Keratinocyte (primary cell): Measurements from ENCODE around the gene CDK13. TPM values are rescaled to one million over a fixed set of nuclear protein-coding genes. Genes with fewer than 3 reads are reported as not detected.

Experiments used
- DNase-seq: peaks from one replicate; pipeline ENCODE4 v3.0.0-alpha.2; 2011; ENCODE audit warnings: low read depth, missing footprints, low spot score
- FAIRE-seq: peaks from 2 replicates; lab custom pipeline; 2011; peaks lifted over from hg19 to GRCh38; lab: Jason Lieb, UNC
- H2AFZ ChIP-seq: 2 replicates; pipeline ENCODE4 v1.6.0; 2012; ENCODE audit warnings: low read length, control low read depth, inconsistent platforms; ENCODE audit not compliant: control insufficient read depth
- H3K27ac ChIP-seq: 2 replicates; pipeline ENCODE4 v1.5.1; 2011; ENCODE audit warnings: low read length; ENCODE audit not compliant: control insufficient read depth, insufficient read depth
- H3K27me3 ChIP-seq: 3 replicates; pipeline ENCODE4 v1.6.0; 2011; ENCODE audit warnings: low read length; ENCODE audit not compliant: control insufficient read depth, insufficient read depth; ENCODE audit errors: extremely low read depth
- H3K36me3 ChIP-seq, 2 experiments: 2 replicates in 1 of 2; 3 replicates in 1 of 2; pipeline ENCODE4 v1.5.1; 2011; ENCODE audit warnings: low read length in 2 of 2, mild to moderate bottlenecking in 1 of 2; ENCODE audit not compliant: control insufficient read depth in 2 of 2, insufficient read depth in 2 of 2; ENCODE audit errors: extremely low read depth in 1 of 2
- H3K4me1 ChIP-seq: 3 replicates; pipeline ENCODE4 v1.5.1; 2011; ENCODE audit warnings: low read length; ENCODE audit not compliant: control insufficient read depth, insufficient read depth; ENCODE audit errors: extremely low read depth
- H3K4me2 ChIP-seq: 3 replicates; pipeline ENCODE4 v1.6.0; 2011; ENCODE audit warnings: low read depth, low read length; ENCODE audit not compliant: control insufficient read depth, insufficient read depth; ENCODE audit errors: extremely low read depth
- H3K4me3 ChIP-seq, 3 experiments: fragments of 200-600 bp in 1 of 3; sonication (generic) in 1 of 3; 2 replicates in 2 of 3; 3 replicates in 1 of 3; pipeline ENCODE4 v1.5.1; 2011 to 2016; ENCODE audit warnings: low read length in 3 of 3, mild to moderate bottlenecking in 3 of 3, control low read depth in 2 of 3, inconsistent platforms in 1 of 3, low read depth in 1 of 3, mixed read lengths in 1 of 3, mixed run types in 1 of 3, moderate library complexity in 1 of 3; ENCODE audit not compliant: control insufficient read depth in 2 of 3, insufficient read depth in 2 of 3; ENCODE audit errors: extremely low read depth in 1 of 3
- H3K79me2 ChIP-seq: 2 replicates; pipeline ENCODE4 v1.6.0; 2012; ENCODE audit warnings: low read length; ENCODE audit not compliant: control insufficient read depth, insufficient read depth
- H3K9ac ChIP-seq: 3 replicates; pipeline ENCODE4 v1.6.0; 2011; ENCODE audit warnings: low read length; ENCODE audit not compliant: control insufficient read depth, insufficient read depth; ENCODE audit errors: extremely low read depth
- H3K9me1 ChIP-seq: 3 replicates; pipeline ENCODE4 v1.6.0; 2011; ENCODE audit warnings: low read length; ENCODE audit not compliant: control insufficient read depth, insufficient read depth; ENCODE audit errors: extremely low read depth
- H3K9me3 ChIP-seq: 2 replicates; pipeline ENCODE4 v1.5.1; 2012; ENCODE audit warnings: low read depth, low read length; ENCODE audit not compliant: control insufficient read depth
- H4K20me1 ChIP-seq: 3 replicates; pipeline ENCODE4 v1.6.0; 2011; ENCODE audit warnings: low read length; ENCODE audit not compliant: control insufficient read depth, insufficient read depth; ENCODE audit errors: extremely low read depth
- CTCF ChIP-seq, 3 experiments: IDR thresholded peaks in 1 of 3; conservative IDR thresholded peaks in 1 of 3; optimal IDR thresholded peaks in 1 of 3; 2 replicates in 2 of 3; 3 replicates in 1 of 3; pipeline versions ENCODE3 to v1.5.1; 2011; ENCODE audit warnings: low read length in 3 of 3, mild to moderate bottlenecking in 3 of 3, moderate library complexity in 2 of 3, control low read depth in 1 of 3, inconsistent platforms in 1 of 3; ENCODE audit not compliant: insufficient read depth in 2 of 3; ENCODE audit errors: extremely low read depth in 1 of 3
- EZH2 ChIP-seq: IDR thresholded peaks from one replicate; pipeline ENCODE4 v1.6.1; 2012; ENCODE audit warnings: inconsistent platforms, mild to moderate bottlenecking, low read length, moderate library complexity
- dilution Hi-C: fragments of 300-500 bp; cut with MboI; formaldehyde crosslinking; loops from one replicate; pipeline ENCODE4 v1.7.0; 2020; ENCODE audit warnings: low sequenced_read_pairs; ENCODE audit not compliant: extremely low pct_ligation_motif_present
- polyA plus RNA-seq, 5 experiments: library from polyadenylated mRNA; depleted of rRNA in 3 of 5; stranded (reverse) in 3 of 5; stranded (forward) in 1 of 5; unstranded in 1 of 5; fragments of >200 nt; gene quantifications; 1 replicate in 1 of 5; 2 replicates in 3 of 5; 3 replicates in 1 of 5; pipeline versions ENCODE4 v1.2.1 to v1.2.3, GENCODE V29; 2011 to 2012; ENCODE audit warnings: missing spikeins in 2 of 5, low read depth in 1 of 5, low replicate concordance in 1 of 5

The CDK13 gene
- polyA plus RNA-seq, 1 donor (not counting 4 experiments of a cell fraction or from before 2014, with no cell fraction given): 25.4 TPM

- H4K20me1 ChIP-seq: no peaks in the 10 kb centered on the region
- TF ChIP-seq CTCF (optimal IDR thresholded peaks at IDR 0.05 in 1 of 3, IDR thresholded peaks at IDR 0.05 in 1 of 3, conservative IDR thresholded peaks at IDR 0.05 in 1 of 3; ENCODE audit: extremely low read depth in 1 of 3, insufficient read depth in 2 of 3, low read length in 3 of 3) (no peak), EZH2 (no peak)
- H2AFZ ChIP-seq: no peak overlapping the region
- H3K79me2 ChIP-seq: no peaks in the 10 kb centered on the region
- no peaks in the 10 kb centered on the region for H3K9me1 ChIP-seq
- no peak overlapping the region for H3K4me2 ChIP-seq
- dilution Hi-C loops: no loop called here
- DNase-seq (no peak), FAIRE-seq (no peak)
- H3K36me3 ChIP-seq: no peaks in the 10 kb centered on the region
- no peaks in the 10 kb centered on the region for H3K9me3 ChIP-seq
- no peak overlapping the region for H3K27ac ChIP-seq
- no peak overlapping the region for H3K9ac ChIP-seq
- no peaks in the 10 kb centered on the region for H3K27me3 ChIP-seq
- H3K4me3 ChIP-seq: no peak overlapping the region
- no peaks in the 10 kb centered on the region for H3K4me1 ChIP-seq
Observed at GRCh38 chr7:40014376-40014775, 64.3 kb downstream of the CDK13 start.

GRCh38 chr7:40015790-40016296 lies 65.8 kb downstream of the CDK13 start:
- H3K4me2 ChIP-seq: no peak overlapping the region
- no peaks in the 10 kb centered on the region for H3K9me1 ChIP-seq
- no peaks in the 10 kb centered on the region for H3K4me1 ChIP-seq
- no peak for TF ChIP-seq CTCF (optimal IDR thresholded peaks at IDR 0.05 in 1 of 3, IDR thresholded peaks at IDR 0.05 in 1 of 3, conservative IDR thresholded peaks at IDR 0.05 in 1 of 3; ENCODE audit: extremely low read depth in 1 of 3, insufficient read depth in 2 of 3, low read length in 3 of 3)
- TF ChIP-seq EZH2: no peak
- H3K27ac ChIP-seq: no peak overlapping the region
- peak; percentile 13 for FAIRE-seq
- dilution Hi-C loops: no loop called here
- no peaks in the 10 kb centered on the region for H3K27me3 ChIP-seq
- no peak overlapping the region for H2AFZ ChIP-seq
- H3K9me3 ChIP-seq: no peaks in the 10 kb centered on the region
- H3K9ac ChIP-seq: no peak overlapping the region
- H4K20me1 ChIP-seq: no peaks in the 10 kb centered on the region
- H3K36me3 ChIP-seq: no peaks in the 10 kb centered on the region
- H3K79me2 ChIP-seq: no peaks in the 10 kb centered on the region
- H3K4me3 ChIP-seq: no peak overlapping the region
- DNase-seq: no peak
